Karpas-422 (cell line): ENCODE data around the gene UBAC1. TPM values are rescaled to one million over a fixed set of nuclear protein-coding genes. Genes with fewer than 3 reads are reported as not detected.
A peak's percentile ranks its signal among the peaks of the same experiment; 100 is the strongest.

Source experiments
- DNase-seq: peaks from one replicate; pipeline ENCODE4 v3.0.0-alpha.2; 2015
- H2AFZ ChIP-seq: fragments of 200-600 bp; sonication (generic); 2 replicates; pipeline ENCODE4 v1.6.1; 2014; ENCODE audit warnings: antibody characterized with exemption, low read length, mixed read lengths
- H3K27ac ChIP-seq: fragments of 200-600 bp; sonication (generic); 2 replicates; pipeline ENCODE4 v1.5.1; 2014; ENCODE audit warnings: mild to moderate bottlenecking, low read length, moderate library complexity
- H3K27me3 ChIP-seq: fragments of 200-600 bp; sonication (generic); 2 replicates; pipeline ENCODE4 v1.6.1; 2014; ENCODE audit warnings: low read length, mixed read lengths
- H3K36me3 ChIP-seq: fragments of 200-600 bp; sonication (generic); 2 replicates; pipeline ENCODE4 v1.6.1; 2014; ENCODE audit warnings: low read length, mixed read lengths; ENCODE audit not compliant: insufficient read depth
- H3K4me1 ChIP-seq: fragments of 200-600 bp; sonication (generic); 2 replicates; pipeline ENCODE4 v1.6.1; 2014; ENCODE audit warnings: mild to moderate bottlenecking, low read length, mixed read lengths
- H3K4me2 ChIP-seq: fragments of 200-600 bp; sonication (generic); 2 replicates; pipeline ENCODE4 v1.6.1; 2014; ENCODE audit warnings: low read length, low read depth, mild to moderate bottlenecking; ENCODE audit not compliant: poor library complexity, severe bottlenecking
- H3K4me3 ChIP-seq: fragments of 200-600 bp; sonication (generic); 2 replicates; pipeline ENCODE4 v1.5.1; 2014; ENCODE audit warnings: mild to moderate bottlenecking, antibody characterized with exemption, low read length, mixed read lengths
- H3K79me2 ChIP-seq: fragments of 200-600 bp; sonication (generic); 2 replicates; pipeline ENCODE4 v1.6.1; 2014; ENCODE audit warnings: mild to moderate bottlenecking, low read length, mixed read lengths
- H3K9ac ChIP-seq: fragments of 200-600 bp; sonication (generic); 2 replicates; pipeline ENCODE4 v1.6.0; 2014; ENCODE audit warnings: low read length
- H3K9me2 ChIP-seq: fragments of 200-600 bp; sonication (generic), shearing (Covaris generic); replicated peaks from 2 replicates; pipeline ENCODE4 v1.6.0; 2014; ENCODE audit warnings: mild to moderate bottlenecking, low read length, moderate library complexity; ENCODE audit not compliant: insufficient read depth
- H3K9me3 ChIP-seq: fragments of 300-700, 200-600 bp; sonication (generic); 2 replicates; pipeline ENCODE4 v1.6.1; 2014; ENCODE audit warnings: low read length, mixed read lengths
- H4K20me1 ChIP-seq: fragments of 200-600 bp; sonication (generic); 2 replicates; pipeline ENCODE4 v1.6.1; 2014; ENCODE audit warnings: mild to moderate bottlenecking, antibody characterized with exemption, low read length, low read depth; ENCODE audit not compliant: insufficient read depth
- total RNA-seq: library from RNA; depleted of rRNA; stranded (reverse); fragments of >200 nt; shearing (Covaris generic); gene quantifications from 2 replicates; pipeline ENCODE4 v1.2.3, GENCODE V29; 2014; ENCODE audit warnings: low replicate concordance

UBAC1 gene
- total RNA-seq, 1 experiment from 2014 or later = 32.1 TPM

DNA sequence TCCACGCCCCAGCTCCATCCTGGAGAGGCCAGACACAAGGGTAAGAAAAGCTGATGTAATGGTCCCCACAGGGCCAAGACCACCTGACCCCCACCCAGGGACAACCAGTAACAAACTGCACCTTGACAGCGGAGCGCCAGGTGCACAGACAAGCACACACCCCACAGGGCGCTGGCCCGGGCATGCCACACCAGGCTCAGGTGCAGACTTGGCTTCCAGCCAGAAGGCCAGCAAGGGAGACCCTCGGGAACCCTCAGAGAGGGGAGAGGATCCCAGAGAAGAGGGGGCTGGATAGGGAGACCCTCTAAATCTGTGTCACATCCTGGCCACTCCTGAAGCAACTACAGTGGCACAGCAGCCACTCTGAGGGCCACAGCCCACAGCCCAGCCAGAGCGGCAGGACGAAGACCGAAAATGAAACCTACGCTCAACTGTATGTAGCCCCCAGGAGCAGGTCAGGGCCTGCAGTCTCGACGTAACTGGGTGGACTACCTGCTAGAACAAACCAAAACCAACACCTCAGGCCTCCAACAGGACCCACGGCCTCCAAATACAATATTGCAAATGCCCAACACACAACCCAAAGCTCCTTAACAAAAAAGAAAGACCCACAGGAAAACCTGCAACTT is 72.3 kb downstream of the UBAC1 start:
- peaks cover 100% of the 10 kb centered on the region for H3K79me2 ChIP-seq

GRCh38 chr9:135888126-135888765 is 72.9 kb downstream of the UBAC1 start:
- no peaks in the 10 kb centered on the region for H3K27me3 ChIP-seq
- peaks cover 42% of the 10 kb centered on the region for H4K20me1 ChIP-seq
- peaks cover 72% of the 10 kb centered on the region for H3K4me1 ChIP-seq
- H3K9ac ChIP-seq = peak overlapping the region; percentile 47
- H3K9me3 ChIP-seq = no peaks in the 10 kb centered on the region
- no peaks in the 10 kb centered on the region for H3K36me3 ChIP-seq
- peaks cover 100% of the 10 kb centered on the region for H3K79me2 ChIP-seq
- H2AFZ ChIP-seq = no peak overlapping the region
- DNase-seq = no peak
- peak overlapping the region; percentile 47; the same call in 1 of the 2 replicates for H3K27ac ChIP-seq
- H3K9me2 ChIP-seq = no peaks in the 10 kb centered on the region
- H3K4me3 ChIP-seq = peak overlapping the region; percentile 13; the same call in 1 of the 2 replicates
- H3K4me2 ChIP-seq = peak overlapping the region; percentile 41

More for the DNA sequence above, 72.3 kb downstream of the UBAC1 start:
- Histone ChIP-seq H4K20me1 (peaks cover 39% of the 10 kb centered on the region), H3K9me2 (no peaks in the 10 kb centered on the region), H3K36me3 (no peaks in the 10 kb centered on the region), H3K4me2 (peak overlapping the region; percentile 41), H3K27me3 (no peaks in the 10 kb centered on the region), H3K27ac (no peak overlapping the region), H2AFZ (no peak overlapping the region), H3K4me3 (no peak overlapping the region; the same call in 1 of the 2 replicates), H3K9me3 (no peaks in the 10 kb centered on the region), H3K9ac (peak overlapping the region; percentile 19; the same call in 1 of the 2 replicates), H3K4me1 (peaks cover 70% of the 10 kb centered on the region)
- no peak for DNase-seq

- Histone ChIP-seq H4K20me1 (peaks cover 43% of the 10 kb centered on the region), H3K9me2 (no peaks in the 10 kb centered on the region), H3K4me2 (peak overlapping the region; percentile 41), H3K36me3 (no peaks in the 10 kb centered on the region), H3K79me2 (peaks cover 100% of the 10 kb centered on the region), H3K27ac (peak overlapping the region; percentile 47; the same call in 1 of the 2 replicates), H3K9me3 (no peaks in the 10 kb centered on the region), H3K4me1 (peaks cover 75% of the 10 kb centered on the region), H3K9ac (peak overlapping the region; percentile 47), H3K27me3 (no peaks in the 10 kb centered on the region), H3K4me3 (peak overlapping the region; percentile 13; the same call in 1 of the 2 replicates), H2AFZ (no peak overlapping the region)
- DNase-seq = peak; percentile 73
These were observed 73.6 kb downstream of the UBAC1 start for GRCh38 chr9:135887585-135888050.

GRCh38 chr9:135887021-135887507 is 74.1 kb downstream of the UBAC1 start:
- Histone ChIP-seq H2AFZ (no peak overlapping the region), H3K4me2 (no peak overlapping the region), H3K79me2 (peaks cover 100% of the 10 kb centered on the region), H3K36me3 (no peaks in the 10 kb centered on the region), H3K27ac (no peak overlapping the region), H3K4me1 (peaks cover 75% of the 10 kb centered on the region), H3K27me3 (no peaks in the 10 kb centered on the region), H4K20me1 (peaks cover 49% of the 10 kb centered on the region), H3K9ac (no peak overlapping the region), H3K9me3 (no peaks in the 10 kb centered on the region), H3K9me2 (no peaks in the 10 kb centered on the region), H3K4me3 (no peak overlapping the region)
- no peak for DNase-seq

- H3K27me3 ChIP-seq = no peaks in the 10 kb centered on the region
- peaks cover 70% of the 10 kb centered on the region for H3K4me1 ChIP-seq
- H2AFZ ChIP-seq = no peak overlapping the region
- H3K9ac ChIP-seq = no peak overlapping the region
- H3K36me3 ChIP-seq = no peaks in the 10 kb centered on the region
- H3K9me3 ChIP-seq = no peaks in the 10 kb centered on the region
- H3K4me3 ChIP-seq = no peak overlapping the region
- no peak for DNase-seq
- no peaks in the 10 kb centered on the region for H3K9me2 ChIP-seq
- H4K20me1 ChIP-seq = peaks cover 54% of the 10 kb centered on the region
- no peak overlapping the region for H3K27ac ChIP-seq
- H3K4me2 ChIP-seq = no peak overlapping the region
- peaks cover 100% of the 10 kb centered on the region for H3K79me2 ChIP-seq
These were observed 74.8 kb downstream of the UBAC1 start for GRCh38 chr9:135886147-135886981.

DNA sequence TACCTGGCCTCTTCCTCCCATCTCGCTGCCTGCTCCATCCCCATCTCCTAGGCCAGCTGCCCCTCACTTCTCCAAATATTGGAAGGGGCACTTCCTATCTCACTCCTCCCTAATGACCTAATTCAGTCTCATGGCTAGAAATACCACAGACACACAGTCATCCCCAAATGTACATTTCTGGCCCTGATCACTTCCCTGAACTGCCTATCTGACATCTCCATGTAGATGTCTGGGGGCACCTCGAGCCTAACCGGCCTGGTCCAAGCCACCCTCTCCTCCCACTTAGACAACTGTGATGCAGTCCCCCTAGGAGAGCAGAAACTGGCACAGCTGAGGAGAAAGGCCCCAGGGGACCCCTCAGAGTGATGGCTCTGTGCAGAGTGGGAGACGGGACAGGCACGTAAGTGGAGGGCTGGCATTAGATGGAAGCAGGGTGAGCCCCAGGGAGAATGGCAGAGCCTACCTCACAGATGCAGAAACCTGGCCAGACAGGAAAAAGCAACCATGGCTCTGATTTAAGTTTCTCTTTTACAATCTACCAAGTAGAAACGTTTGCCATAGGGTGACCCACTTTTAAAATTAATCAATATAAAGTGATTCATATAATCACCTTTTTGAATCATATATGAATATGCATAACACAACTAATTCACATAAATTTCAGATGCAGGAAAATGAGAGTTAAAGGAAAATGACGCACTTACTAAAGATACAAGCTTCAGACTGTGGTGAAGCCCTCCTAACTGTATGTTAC is 75.9 kb downstream of the UBAC1 start:
- Histone ChIP-seq H3K4me2 (no peak overlapping the region), H3K79me2 (peaks cover 97% of the 10 kb centered on the region), H3K9me3 (no peaks in the 10 kb centered on the region), H2AFZ (no peak overlapping the region), H3K4me3 (no peak overlapping the region), H3K36me3 (no peaks in the 10 kb centered on the region), H3K27me3 (no peaks in the 10 kb centered on the region), H3K9ac (no peak overlapping the region), H3K27ac (no peak overlapping the region), H3K4me1 (peaks cover 68% of the 10 kb centered on the region), H4K20me1 (peaks cover 57% of the 10 kb centered on the region), H3K9me2 (no peaks in the 10 kb centered on the region)
- DNase-seq = no peak

DNA sequence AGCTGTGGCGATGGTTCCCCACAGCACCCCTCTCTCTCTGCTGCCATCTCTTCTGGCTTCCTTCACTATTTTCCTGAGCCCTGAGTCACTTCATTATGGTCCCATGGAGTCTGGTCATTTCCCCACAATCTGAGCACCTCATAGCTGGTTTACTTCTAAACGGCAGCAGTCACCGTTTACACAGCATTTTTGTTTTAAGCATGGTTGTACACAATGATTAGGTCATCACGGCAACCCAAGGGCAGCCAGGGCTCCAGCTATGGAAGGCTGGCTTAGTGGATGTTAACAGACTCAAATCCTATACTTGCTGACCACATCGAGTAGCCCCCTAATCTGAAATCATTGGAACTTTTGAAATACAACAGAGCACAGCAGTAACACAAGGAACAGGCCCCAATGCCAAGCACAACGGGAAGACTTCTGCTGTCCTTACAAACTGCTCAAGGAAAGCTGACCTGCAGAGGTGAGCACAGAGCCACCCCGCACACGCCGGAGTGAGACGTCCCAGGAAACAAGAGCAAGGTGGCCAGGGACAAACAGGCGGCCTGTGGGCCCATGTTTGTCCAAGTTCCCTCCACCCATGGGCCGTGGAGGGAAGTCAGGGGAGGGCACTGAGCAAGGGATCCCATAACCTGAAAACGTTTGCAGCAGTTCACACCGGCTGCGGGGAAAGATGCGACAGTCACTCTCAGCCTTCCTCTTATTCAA is 76.7 kb downstream of the UBAC1 start:
- Histone ChIP-seq H3K27ac (no peak overlapping the region), H3K9ac (no peak overlapping the region), H4K20me1 (peaks cover 57% of the 10 kb centered on the region), H3K36me3 (no peaks in the 10 kb centered on the region), H3K9me2 (no peaks in the 10 kb centered on the region), H3K27me3 (no peaks in the 10 kb centered on the region), H3K79me2 (peaks cover 97% of the 10 kb centered on the region), H3K9me3 (no peaks in the 10 kb centered on the region), H3K4me2 (no peak overlapping the region), H3K4me1 (peaks cover 73% of the 10 kb centered on the region), H3K4me3 (no peak overlapping the region), H2AFZ (no peak overlapping the region)
- no peak for DNase-seq
